Tibial nerve (tissue), 3 donors: Measurements from ENCODE around the gene SLIT3.

Experiments
- POLR2A ChIP-seq, 2 donors: fragments of 450-650 bp; IDR thresholded peaks; one replicate each; pipeline ENCODE4 v1.6.1; 2017; ENCODE audit warnings: antibody characterized with exemption in 2 of 2, mild to moderate bottlenecking in 2 of 2, moderate library complexity in 2 of 2
- TF ChIP-seq, protein P1 (sequence below), 5 experiments: fragments of 200-600 bp in 3 of 5; fragments of 450-650 bp in 2 of 5; sonication (generic) in 3 of 5; IDR thresholded peaks; one replicate each; pipeline ENCODE4 v1.5.1; 2016 to 2019; ENCODE audit warnings: antibody characterized with exemption in 5 of 5, mild to moderate bottlenecking in 3 of 5, moderate library complexity in 2 of 5

DNA sequence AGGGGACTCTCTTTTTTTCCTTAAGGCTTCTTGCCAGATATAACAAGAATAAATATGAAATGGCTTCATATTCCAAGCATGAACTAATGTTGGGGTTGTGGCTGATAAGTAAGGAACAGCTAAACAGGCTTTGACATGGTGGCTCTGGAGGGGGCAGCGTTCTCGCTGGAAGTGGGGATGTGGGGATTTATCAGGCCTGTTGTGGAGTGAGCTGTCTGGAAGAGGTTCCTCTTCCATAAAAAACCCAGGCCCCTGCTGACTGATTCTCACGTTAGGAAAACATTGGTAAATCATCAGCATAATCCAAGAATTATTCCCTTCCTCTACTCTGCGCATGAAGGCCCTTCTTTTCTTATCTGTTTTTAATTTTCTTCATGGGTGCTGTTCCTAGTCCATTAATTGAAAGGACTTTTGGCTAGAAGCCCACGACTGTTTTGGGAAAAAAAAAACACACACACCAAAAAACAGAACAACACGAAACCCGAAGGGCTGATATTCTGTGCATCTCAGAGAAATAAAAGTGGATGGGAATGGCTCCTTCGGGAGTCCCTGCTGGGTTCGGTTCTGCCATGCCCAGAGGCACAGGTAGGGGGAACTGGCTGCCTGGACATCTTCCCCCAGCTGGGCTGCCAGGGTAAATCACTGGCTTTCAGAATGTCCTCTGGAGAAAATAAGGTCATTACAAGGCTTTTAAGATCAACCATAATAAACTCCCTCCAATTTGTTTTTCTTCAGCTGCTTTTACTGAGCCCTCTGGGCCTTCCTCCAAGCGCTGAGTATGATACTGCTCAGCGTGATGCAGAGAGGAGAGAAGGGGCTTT, 297.0 kb downstream of the SLIT3 start:
- TF ChIP-seq, protein P1, sequence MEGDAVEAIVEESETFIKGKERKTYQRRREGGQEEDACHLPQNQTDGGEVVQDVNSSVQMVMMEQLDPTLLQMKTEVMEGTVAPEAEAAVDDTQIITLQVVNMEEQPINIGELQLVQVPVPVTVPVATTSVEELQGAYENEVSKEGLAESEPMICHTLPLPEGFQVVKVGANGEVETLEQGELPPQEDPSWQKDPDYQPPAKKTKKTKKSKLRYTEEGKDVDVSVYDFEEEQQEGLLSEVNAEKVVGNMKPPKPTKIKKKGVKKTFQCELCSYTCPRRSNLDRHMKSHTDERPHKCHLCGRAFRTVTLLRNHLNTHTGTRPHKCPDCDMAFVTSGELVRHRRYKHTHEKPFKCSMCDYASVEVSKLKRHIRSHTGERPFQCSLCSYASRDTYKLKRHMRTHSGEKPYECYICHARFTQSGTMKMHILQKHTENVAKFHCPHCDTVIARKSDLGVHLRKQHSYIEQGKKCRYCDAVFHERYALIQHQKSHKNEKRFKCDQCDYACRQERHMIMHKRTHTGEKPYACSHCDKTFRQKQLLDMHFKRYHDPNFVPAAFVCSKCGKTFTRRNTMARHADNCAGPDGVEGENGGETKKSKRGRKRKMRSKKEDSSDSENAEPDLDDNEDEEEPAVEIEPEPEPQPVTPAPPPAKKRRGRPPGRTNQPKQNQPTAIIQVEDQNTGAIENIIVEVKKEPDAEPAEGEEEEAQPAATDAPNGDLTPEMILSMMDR (IDR thresholded peaks at IDR 0.05): peak; percentile 23 to 41 (median 25)
- TF ChIP-seq POLR2A (IDR thresholded peaks at IDR 0.05): no peak
